HUES6 (cell line): ENCODE data around the gene BAX.
A peak's percentile ranks its signal among the peaks of the same experiment; 100 is the strongest.

ENCODE experiments used
- H3K27ac ChIP-seq: 2 replicates; pipeline ENCODE4 v1.7.0; 2013; ENCODE audit warnings: low read depth, mild to moderate bottlenecking, low read length, inconsistent platforms
- H3K27me3 ChIP-seq: 2 replicates; pipeline ENCODE4 v1.6.1; 2013; ENCODE audit warnings: low read length; ENCODE audit not compliant: control insufficient read depth, insufficient read depth
- H3K36me3 ChIP-seq: 2 replicates; pipeline ENCODE4 v1.6.1; 2013; ENCODE audit warnings: low read length; ENCODE audit not compliant: control insufficient read depth, insufficient read depth
- H3K4me1 ChIP-seq: 2 replicates; pipeline ENCODE4 v1.6.1; 2013; ENCODE audit warnings: low read length; ENCODE audit not compliant: control insufficient read depth, insufficient read depth
- H3K4me3 ChIP-seq: 2 replicates; pipeline ENCODE4 v1.5.1; 2013; ENCODE audit warnings: low read depth, low read length
- H3K9ac ChIP-seq: one replicate; pipeline ENCODE4 v1.6.1; 2013; ENCODE audit warnings: mild to moderate bottlenecking, low read length
- H3K9me3 ChIP-seq: 2 replicates; pipeline ENCODE4 v1.6.1; 2013; ENCODE audit warnings: low read depth, low read length; ENCODE audit not compliant: control insufficient read depth, insufficient read depth

Gene BAX

DNA sequence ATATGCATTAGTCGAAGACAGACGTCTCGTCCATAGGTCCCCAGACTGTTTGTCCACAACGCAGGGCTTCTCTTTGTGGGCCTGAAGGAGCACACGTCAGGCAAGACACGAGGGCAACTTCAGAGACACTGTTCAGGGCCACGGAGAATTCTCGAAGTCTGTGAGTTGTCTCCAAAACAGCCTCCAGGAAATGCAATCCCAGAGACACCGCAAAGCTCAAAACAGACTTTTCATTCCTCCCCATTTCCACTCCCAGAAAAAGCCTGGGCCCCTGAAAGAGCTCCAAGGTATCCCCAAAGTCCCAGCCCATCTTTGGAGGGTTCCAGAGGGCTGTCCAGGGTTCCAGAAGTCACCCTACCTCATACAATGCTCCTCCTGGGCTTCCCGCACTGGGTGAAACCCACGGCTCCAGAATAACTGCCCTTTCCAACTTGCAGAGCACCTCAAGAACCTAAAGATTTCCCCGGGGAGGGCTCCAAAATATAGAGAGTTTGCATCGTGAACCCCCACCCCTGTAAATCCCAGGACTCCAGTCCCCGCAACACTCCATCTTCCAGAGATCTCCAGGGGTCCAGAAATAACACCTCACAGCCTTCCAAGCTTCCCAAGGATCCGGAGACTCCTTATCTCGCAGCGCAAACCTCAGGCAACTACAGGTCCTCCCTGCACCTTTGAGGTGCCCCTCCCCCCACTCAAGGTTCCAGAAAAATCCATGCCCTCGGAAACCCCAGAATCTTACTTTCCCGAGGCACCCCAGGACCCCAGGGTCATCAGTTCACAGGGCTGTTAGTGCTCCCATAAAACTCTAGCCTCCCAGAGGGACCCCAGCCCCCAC is 9.7 kb downstream of the BAX start:
- H3K4me3 ChIP-seq = peak overlapping the region; percentile 55
- no peaks in the 10 kb centered on the region for H3K9me3 ChIP-seq
- H3K36me3 ChIP-seq = peaks cover 43% of the 10 kb centered on the region
- H3K27me3 ChIP-seq = no peaks in the 10 kb centered on the region
- peaks cover 29% of the 10 kb centered on the region for H3K4me1 ChIP-seq
- peak overlapping the region; percentile 95 for H3K27ac ChIP-seq
- peak overlapping the region; percentile 98 for H3K9ac ChIP-seq

DNA sequence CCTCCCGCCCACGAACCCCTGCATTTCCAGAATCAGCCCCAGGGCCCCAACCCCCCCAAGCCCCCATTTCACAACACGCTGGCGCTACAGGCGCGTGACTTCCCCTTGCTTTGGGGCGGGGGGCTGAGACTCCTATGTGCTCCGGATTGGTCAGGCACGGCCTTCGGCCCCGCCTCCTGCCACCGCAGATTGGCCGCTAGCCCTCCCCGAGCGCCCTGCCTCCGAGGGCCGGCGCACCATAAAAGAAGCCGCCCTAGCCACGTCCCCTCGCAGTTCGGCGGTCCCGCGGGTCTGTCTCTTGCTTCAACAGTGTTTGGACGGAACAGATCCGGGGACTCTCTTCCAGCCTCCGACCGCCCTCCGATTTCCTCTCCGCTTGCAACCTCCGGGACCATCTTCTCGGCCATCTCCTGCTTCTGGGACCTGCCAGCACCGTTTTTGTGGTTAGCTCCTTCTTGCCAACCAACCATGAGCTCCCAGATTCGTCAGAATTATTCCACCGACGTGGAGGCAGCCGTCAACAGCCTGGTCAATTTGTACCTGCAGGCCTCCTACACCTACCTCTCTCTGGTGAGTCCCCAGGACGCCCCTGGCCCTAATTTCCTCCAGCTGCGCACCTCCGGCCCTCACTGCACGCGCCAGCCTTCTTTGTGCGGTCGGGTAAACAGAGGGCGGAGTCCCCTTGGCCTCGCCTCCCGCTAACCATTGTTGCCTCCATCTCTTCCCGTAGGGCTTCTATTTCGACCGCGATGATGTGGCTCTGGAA is 10.5 kb downstream of the BAX start, which contains the start of gene FTL:
Gene FTL, plus strand, starts transcription at position 270 of the 766 bp plus-strand sequence. Its CDS starts 199 bp downstream, at position 469.
- H3K4me3 ChIP-seq = peak within 1 kb of the TSS; percentile 96
- peak within 1 kb of the TSS; percentile 95 for H3K27ac ChIP-seq
- H3K36me3 ChIP-seq = peaks cover 43% of the 10 kb centered on the region
- H3K9ac ChIP-seq = peak within 1 kb of the TSS; percentile 98
- H3K27me3 ChIP-seq = no peaks in the 10 kb centered on the region
- no peaks in the 10 kb centered on the region for H3K9me3 ChIP-seq
- peaks cover 30% of the 10 kb centered on the region for H3K4me1 ChIP-seq

DNA sequence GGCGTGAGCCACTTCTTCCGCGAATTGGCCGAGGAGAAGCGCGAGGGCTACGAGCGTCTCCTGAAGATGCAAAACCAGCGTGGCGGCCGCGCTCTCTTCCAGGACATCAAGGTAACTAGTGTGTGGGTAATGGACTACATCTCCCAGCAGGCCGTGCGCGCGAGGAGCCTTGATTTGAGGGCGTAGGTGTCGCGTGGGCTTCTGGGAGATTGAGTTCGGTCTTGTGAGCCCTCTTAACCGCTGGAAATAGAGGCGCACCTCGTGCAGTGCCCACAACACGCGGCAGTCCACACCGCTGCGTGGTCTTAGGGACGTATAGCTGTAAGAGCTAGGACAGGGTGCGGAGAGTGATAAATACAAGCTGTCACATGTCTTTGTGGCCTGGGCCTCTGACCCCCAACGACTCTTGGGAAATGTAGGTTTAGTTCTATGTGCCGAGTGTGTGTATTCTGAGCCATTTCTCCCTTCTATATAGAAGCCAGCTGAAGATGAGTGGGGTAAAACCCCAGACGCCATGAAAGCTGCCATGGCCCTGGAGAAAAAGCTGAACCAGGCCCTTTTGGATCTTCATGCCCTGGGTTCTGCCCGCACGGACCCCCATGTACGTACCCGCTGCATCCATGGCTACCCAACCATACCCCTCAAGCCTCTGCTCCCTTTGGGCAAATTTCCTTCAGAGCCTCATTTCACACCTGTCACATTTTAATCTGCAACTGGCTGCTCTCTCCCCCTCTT is 11.3 kb downstream of the BAX start:
- Histone ChIP-seq H3K27ac (peak overlapping the region; percentile 50; the same call in 1 of the 2 replicates), H3K9me3 (no peaks in the 10 kb centered on the region), H3K4me1 (peaks cover 36% of the 10 kb centered on the region), H3K4me3 (peak overlapping the region; percentile 96), H3K9ac (peak overlapping the region; percentile 92), H3K27me3 (no peaks in the 10 kb centered on the region), H3K36me3 (peaks cover 39% of the 10 kb centered on the region)

DNA sequence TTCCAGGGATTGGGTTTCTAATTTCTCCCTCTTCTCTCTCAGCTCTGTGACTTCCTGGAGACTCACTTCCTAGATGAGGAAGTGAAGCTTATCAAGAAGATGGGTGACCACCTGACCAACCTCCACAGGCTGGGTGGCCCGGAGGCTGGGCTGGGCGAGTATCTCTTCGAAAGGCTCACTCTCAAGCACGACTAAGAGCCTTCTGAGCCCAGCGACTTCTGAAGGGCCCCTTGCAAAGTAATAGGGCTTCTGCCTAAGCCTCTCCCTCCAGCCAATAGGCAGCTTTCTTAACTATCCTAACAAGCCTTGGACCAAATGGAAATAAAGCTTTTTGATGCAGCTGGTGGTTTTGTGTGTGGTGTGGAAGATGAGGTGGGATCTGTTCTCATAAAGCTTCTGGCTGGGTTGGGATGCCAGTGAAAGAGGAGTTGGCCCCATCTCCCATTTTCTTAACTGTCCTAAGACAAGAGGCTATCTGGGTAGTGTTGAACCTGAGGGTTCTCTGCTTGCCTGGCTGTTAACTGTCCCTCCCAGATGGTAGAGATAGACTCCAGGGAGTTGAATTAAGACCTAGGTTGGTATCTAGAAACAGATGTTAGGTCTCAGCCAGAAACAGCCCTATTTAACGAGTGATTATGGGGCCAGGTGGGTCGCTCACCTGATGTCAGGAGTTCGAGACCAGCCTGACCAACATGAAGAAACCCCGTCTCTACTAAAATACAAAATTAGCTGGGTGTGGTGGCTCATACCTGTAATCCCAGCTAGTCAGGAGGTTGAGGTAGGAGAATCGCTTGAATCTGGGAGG is 12.1 kb downstream of the BAX start:
- Histone ChIP-seq H3K36me3 (peaks cover 36% of the 10 kb centered on the region), H3K4me3 (peak overlapping the region; percentile 96), H3K27me3 (no peaks in the 10 kb centered on the region), H3K27ac (no peak overlapping the region), H3K9ac (peak overlapping the region; percentile 92), H3K9me3 (no peaks in the 10 kb centered on the region), H3K4me1 (peaks cover 35% of the 10 kb centered on the region)

DNA sequence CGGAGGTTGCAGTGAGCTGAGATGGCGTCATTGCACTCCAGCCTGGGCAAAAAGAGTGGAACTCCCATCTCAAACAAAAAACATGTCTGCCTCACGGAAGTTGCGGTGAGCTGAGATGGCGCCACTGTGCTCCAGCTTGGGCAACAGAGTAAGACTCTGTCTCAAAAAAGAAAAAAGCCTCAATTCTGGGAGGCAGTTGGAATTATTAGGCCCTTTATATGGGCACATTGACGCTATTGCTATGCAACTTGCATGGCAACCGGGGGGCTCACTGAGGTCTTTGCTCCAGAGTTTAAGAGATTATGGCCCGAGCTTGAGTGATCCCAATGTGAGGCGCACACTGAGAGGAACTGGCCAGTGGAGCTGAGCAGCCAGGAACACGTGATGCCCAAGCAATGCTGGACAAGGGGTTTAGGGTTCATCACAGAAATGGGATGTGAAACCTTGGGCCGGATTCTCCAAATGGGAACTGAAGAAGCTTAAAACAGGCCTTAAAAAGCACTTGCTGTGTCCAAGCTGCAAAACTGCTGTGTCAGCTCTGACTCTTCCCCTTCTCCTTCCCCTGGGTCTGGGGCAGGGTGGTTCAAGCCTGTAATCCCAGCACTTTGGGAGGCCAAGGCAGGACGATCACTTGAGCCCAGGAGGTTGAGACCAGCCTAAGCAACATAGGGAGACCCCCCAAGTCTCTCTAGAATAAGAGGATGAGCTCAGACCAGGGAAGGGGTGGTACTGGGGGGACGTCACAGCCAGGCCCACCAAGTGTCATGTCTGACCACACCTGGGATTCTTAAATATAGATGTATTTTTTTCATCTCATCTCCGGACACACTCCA is 12.9 kb downstream of the BAX start:
- Histone ChIP-seq H3K27ac (no peak overlapping the region), H3K36me3 (peaks cover 36% of the 10 kb centered on the region), H3K9me3 (no peaks in the 10 kb centered on the region), H3K4me1 (peaks cover 27% of the 10 kb centered on the region), H3K4me3 (0 out of 2 replicates have a peak overlapping the region, but pooled peaks have one; percentile 96), H3K9ac (peak overlapping the region; percentile 9), H3K27me3 (no peaks in the 10 kb centered on the region)

DNA sequence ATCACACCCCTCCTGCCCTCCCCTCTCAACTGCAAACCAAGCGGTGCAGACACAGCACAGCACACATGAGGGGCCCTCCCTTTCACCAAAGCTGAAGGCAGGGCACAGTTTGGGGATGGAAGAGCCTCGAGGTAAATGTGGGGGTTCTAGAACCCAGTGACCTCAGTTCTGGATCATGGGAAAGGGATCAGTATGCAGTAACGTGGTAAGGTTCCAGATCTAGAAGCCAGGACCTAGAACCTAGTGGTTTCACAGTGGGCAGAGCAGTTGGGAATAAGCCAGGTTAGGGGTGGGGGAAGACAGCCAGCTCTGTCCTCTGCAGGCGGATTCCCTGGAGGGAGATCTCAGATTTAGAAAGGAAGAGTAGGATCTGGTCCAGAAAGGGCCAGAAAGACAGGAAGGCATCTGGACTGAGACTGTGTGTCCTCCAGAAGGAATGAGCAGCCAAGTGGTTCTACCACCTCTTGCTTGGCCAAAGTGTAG is 13.5 kb downstream of the BAX start:
- no peaks in the 10 kb centered on the region for H3K9me3 ChIP-seq
- peaks cover 39% of the 10 kb centered on the region for H3K36me3 ChIP-seq
- no peak overlapping the region for H3K9ac ChIP-seq
- H3K4me3 ChIP-seq = no peak overlapping the region
- no peak overlapping the region for H3K27ac ChIP-seq
- H3K27me3 ChIP-seq = no peaks in the 10 kb centered on the region
- peaks cover 24% of the 10 kb centered on the region for H3K4me1 ChIP-seq

DNA sequence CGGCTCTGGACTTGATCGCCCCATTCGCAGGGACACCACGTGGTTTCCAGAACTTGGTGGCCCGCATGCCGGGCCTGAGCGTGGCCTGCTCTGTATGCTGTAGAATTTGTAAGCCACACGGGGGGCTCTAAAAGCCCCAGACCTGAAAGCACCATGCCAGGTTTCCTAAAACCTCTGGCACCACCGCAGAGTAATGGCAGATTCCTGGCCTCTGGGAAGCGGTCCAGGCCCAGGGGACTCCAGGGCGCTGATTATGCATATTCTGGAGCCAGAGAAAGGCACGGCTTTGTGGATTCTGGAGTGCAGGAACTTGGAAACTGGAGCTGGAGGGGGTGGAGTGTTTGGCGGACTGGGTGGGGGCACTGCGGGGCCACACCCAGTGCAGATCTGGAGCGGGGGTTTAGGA is 14.1 kb downstream of the BAX start:
- peaks cover 42% of the 10 kb centered on the region for H3K36me3 ChIP-seq
- peaks cover 18% of the 10 kb centered on the region for H3K4me1 ChIP-seq
- no peak overlapping the region for H3K4me3 ChIP-seq
- H3K27ac ChIP-seq = no peak overlapping the region
- no peaks in the 10 kb centered on the region for H3K27me3 ChIP-seq
- no peaks in the 10 kb centered on the region for H3K9me3 ChIP-seq
- no peak overlapping the region for H3K9ac ChIP-seq

DNA sequence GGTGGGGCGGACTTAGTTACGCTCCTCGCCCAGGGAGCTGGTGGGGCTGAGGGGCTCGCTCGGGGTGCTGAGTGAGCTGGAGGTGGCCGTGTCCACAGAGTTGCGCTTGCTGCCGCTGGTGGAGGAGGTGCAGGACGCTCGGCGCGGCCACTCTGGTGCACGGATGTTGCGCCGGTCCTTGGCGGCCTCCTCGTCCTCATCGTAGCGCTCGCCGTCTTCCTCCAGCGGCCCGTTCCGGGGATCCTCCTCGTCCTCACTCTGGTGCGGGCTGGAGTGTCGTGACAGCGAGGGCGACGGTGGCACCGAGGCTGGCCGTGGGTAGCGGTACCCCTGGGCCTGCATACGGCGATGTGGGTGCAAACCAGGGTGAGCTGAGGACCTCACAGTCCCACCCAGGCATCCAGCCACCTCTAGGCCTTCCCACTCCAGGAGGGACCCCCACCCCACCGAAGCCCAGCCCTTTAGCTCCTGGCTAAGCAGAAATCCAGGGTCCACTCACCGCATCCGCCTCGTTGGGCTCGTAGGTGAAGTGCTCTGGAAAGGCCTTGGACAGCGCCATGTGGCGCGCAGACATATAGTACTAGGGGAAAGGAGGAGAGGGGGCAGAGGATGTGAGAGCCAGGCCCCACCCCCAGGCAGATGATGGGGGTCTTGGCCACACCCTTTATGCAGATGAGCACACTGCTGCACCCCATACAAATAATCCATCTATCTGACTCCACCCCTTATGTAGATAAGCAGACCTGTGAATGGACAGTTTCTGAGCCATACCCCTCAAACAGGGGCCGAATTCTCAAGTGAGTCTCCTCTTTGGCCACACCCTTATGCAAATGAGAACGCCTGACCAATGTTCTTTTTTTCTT is 14.8 kb downstream of the BAX start:
- no peak overlapping the region for H3K9ac ChIP-seq
- H3K27me3 ChIP-seq = no peaks in the 10 kb centered on the region
- H3K4me3 ChIP-seq = no peak overlapping the region
- H3K4me1 ChIP-seq = peaks cover 11% of the 10 kb centered on the region
- no peak overlapping the region for H3K27ac ChIP-seq
- no peaks in the 10 kb centered on the region for H3K9me3 ChIP-seq
- peaks cover 49% of the 10 kb centered on the region for H3K36me3 ChIP-seq

DNA sequence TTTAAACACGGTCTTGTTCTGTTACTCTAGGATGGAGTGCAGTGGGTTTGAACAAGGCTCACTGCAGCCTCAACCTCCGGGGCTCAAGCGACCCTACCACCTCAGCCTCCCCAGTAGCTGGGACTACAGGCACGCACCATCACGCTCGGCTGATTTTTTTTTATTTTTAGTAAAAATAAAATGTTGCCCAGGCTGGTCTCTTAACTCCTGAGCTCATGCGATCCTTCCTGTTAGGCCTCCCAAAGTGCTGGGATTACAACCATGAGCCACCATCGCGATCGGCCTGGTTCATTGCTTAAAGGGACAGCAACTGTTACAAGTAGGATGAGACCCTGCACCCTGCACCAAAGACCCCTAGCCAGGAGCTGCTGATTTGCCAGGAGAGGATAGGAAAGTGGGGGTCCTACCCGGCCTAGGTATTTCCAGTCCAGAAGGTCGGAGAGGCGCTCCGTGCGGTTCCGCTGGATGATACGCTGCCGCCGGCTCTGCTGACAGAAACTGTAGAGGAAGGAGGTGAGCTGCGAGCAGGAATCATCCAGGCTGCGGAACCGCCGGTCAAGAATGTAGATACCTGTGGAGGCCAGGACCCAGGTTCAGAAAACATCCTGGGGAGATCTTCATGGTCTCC is 15.6 kb downstream of the BAX start:
- H3K4me1 ChIP-seq = peaks cover 9% of the 10 kb centered on the region; the same call in 1 of the 2 replicates
- no peak overlapping the region for H3K27ac ChIP-seq
- H3K9ac ChIP-seq = no peak overlapping the region
- H3K4me3 ChIP-seq = no peak overlapping the region
- peaks cover 51% of the 10 kb centered on the region for H3K36me3 ChIP-seq
- no peaks in the 10 kb centered on the region for H3K9me3 ChIP-seq
- no peaks in the 10 kb centered on the region for H3K27me3 ChIP-seq
